ENCODE measurements around the gene SLC49A3. TPM values are rescaled to one million over a fixed set of nuclear protein-coding genes. Genes with fewer than 3 reads are reported as not detected.

SLC49A3 gene
- total and polyA plus RNA-seq, 2 experiments from 2014 or later, result 5.2 to 12.5 TPM

DNA sequence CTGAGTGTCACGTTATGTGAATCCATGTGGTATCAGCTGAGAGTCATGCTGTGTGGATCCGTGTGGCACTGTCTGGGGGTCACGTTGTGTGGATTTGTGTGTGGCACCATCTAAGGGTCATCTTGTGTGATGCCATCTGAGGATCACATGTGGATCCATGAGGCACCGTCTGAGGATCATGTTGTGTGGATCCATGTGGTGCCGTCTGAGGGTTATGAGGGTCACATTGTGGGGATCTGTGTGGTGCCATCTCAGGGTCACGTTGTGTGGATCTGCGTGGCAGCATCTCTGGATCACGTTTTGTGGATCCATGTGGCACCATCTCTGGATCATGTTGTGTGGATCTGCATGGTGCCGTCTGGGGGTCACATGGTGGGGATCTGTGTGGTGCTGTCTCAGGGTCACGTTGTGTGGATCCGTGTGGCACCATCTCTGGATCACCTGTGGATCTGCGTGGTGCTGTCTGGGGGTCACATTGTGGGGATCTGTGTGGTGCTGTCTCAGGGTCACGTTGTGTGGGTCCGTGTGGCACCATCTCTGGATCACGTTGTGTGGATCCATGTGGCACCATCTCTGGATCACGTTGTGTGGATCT is 56.7 kb downstream of the SLC49A3 start:
- in situ Hi-C loops (cut with MboI), result no loop called here
- H3K4me3 ChIP-seq, result no peak overlapping the region
- TF ChIP-seq EZH2 (IDR thresholded peaks at IDR 0.05; ENCODE audit: insufficient read depth, poor library complexity, severe bottlenecking), result no peak
- TF ChIP-seq EZH2phosphoT487 (IDR thresholded peaks at IDR 0.05; ENCODE audit: insufficient read depth, low read depth), result no peak
- H3K27ac ChIP-seq, result no peak overlapping the region
- no peak overlapping the region for H3K4me2 ChIP-seq (ENCODE audit: unreplicated experiment)
- no peak overlapping the region for H2AFZ ChIP-seq
- no peaks in the 10 kb centered on the region for H4K20me1 ChIP-seq (ENCODE audit: insufficient read depth)
- no peaks in the 10 kb centered on the region for H3K9me3 ChIP-seq (ENCODE audit: low read depth)
- H3K27me3 ChIP-seq (replicated peaks; ENCODE audit: insufficient read depth), result no peaks in the 10 kb centered on the region
- H3F3A ChIP-seq (ENCODE audit: insufficient read depth), result no peaks in the 10 kb centered on the region
- no peak for DNase-seq
- no peaks in the 10 kb centered on the region for H3K9me2 ChIP-seq (ENCODE audit: insufficient read depth)
- H3K9ac ChIP-seq, result no peak overlapping the region
- no peaks in the 10 kb centered on the region for H3K4me1 ChIP-seq (ENCODE audit: insufficient read depth)
- H3K36me3 ChIP-seq (ENCODE audit: low read depth), result no peaks in the 10 kb centered on the region
- no peaks in the 10 kb centered on the region for H3K79me2 ChIP-seq (ENCODE audit: insufficient read depth)
- WGBS, 2 experiments (ENCODE audit: low coverage in 1 of 2, low lambda C conversion rate in 2 of 2, missing lambda C conversion rate in 2 of 2), result 40 to 54% methylated on average over 16 of the region's 16 CpGs

Other genes starting within 250 kb of the SLC49A3 start
- gene ZNF721, start 190.0 kb downstream of the SLC49A3 start, total RNA-seq (2014; rRNA removed; shearing (Covaris generic)), result 7.8 and 10.7 TPM in 2 replicates
- 10.6 TPM in 2 replicates for gene ZNF721, start 190.0 kb downstream of the SLC49A3 start, polyA plus RNA-seq (2016; fragmentation: Nextera tagmentation; extraction: Ambion mirVana)
- 39.8 and 47.8 TPM in 2 replicates for gene PIGG, start 189.9 kb downstream of the SLC49A3 start, total RNA-seq (2014; rRNA removed; shearing (Covaris generic))
- gene PIGG, start 189.9 kb downstream of the SLC49A3 start, polyA plus RNA-seq (2016; fragmentation: Nextera tagmentation; extraction: Ambion mirVana), result 51.2 and 53.8 TPM in 2 replicates
- gene TMEM271, start 112.9 kb downstream of the SLC49A3 start, total RNA-seq (2014; rRNA removed; shearing (Covaris generic)), result not detected in 2 replicates
- not detected in 2 replicates for gene TMEM271, start 112.9 kb downstream of the SLC49A3 start, polyA plus RNA-seq (2016; fragmentation: Nextera tagmentation; extraction: Ambion mirVana)
- 0.11 and 0.13 TPM in 2 replicates for gene PDE6B, start 63.6 kb downstream of the SLC49A3 start, total RNA-seq (2014; rRNA removed; shearing (Covaris generic))
- gene PDE6B, start 63.6 kb downstream of the SLC49A3 start, polyA plus RNA-seq (2016; fragmentation: Nextera tagmentation; extraction: Ambion mirVana), result 0.14 TPM in 1 of 2 replicates, not detected in the other
- 15.6 and 26.3 TPM in 2 replicates for gene ATP5ME, start 14.9 kb downstream of the SLC49A3 start, total RNA-seq (2014; rRNA removed; shearing (Covaris generic))
- gene ATP5ME, start 14.9 kb downstream of the SLC49A3 start, polyA plus RNA-seq (2016; fragmentation: Nextera tagmentation; extraction: Ambion mirVana), result 472 and 478 TPM in 2 replicates
- 14.9 and 21.9 TPM in 2 replicates for gene MYL5, start 14.6 kb downstream of the SLC49A3 start, total RNA-seq (2014; rRNA removed; shearing (Covaris generic))
- 24.5 and 29.3 TPM in 2 replicates for gene MYL5, start 14.6 kb downstream of the SLC49A3 start, polyA plus RNA-seq (2016; fragmentation: Nextera tagmentation; extraction: Ambion mirVana)
- 26.0 and 36.9 TPM in 2 replicates for gene PCGF3, start 16.7 kb upstream of the SLC49A3 start, total RNA-seq (2014; rRNA removed; shearing (Covaris generic))
- gene PCGF3, start 16.7 kb upstream of the SLC49A3 start, polyA plus RNA-seq (2016; fragmentation: Nextera tagmentation; extraction: Ambion mirVana), result 21.0 TPM in 2 replicates
- not detected in 2 replicates for gene CPLX1, start 137.0 kb upstream of the SLC49A3 start, total RNA-seq (2014; rRNA removed; shearing (Covaris generic))
- gene CPLX1, start 137.0 kb upstream of the SLC49A3 start, polyA plus RNA-seq (2016; fragmentation: Nextera tagmentation; extraction: Ambion mirVana), result not detected in 2 replicates
- gene GAK, start 243.2 kb upstream of the SLC49A3 start, total RNA-seq (2014; rRNA removed; shearing (Covaris generic)), result 86.7 and 88.8 TPM in 2 replicates
- gene GAK, start 243.2 kb upstream of the SLC49A3 start, polyA plus RNA-seq (2016; fragmentation: Nextera tagmentation; extraction: Ambion mirVana), result 38.0 and 41.1 TPM in 2 replicates
- gene TMEM175, start 243.3 kb upstream of the SLC49A3 start, total RNA-seq (2014; rRNA removed; shearing (Covaris generic)), result 36.5 and 38.3 TPM in 2 replicates
- gene TMEM175, start 243.3 kb upstream of the SLC49A3 start, polyA plus RNA-seq (2016; fragmentation: Nextera tagmentation; extraction: Ambion mirVana), result 29.8 and 31.2 TPM in 2 replicates